Tibial nerve (tissue), 4 donors: Measurements from ENCODE around the gene NTNG2. TPM values are rescaled to one million over a fixed set of nuclear protein-coding genes. Genes with fewer than 3 reads are reported as not detected.

Experiments used
- DNase-seq, 2 donors: peaks; one replicate each; pipeline ENCODE4 v3.0.0-alpha.2; 2019; ENCODE audit warnings: low spot score in 2 of 2
- H3K27ac ChIP-seq, 4 donors: fragments of 200-600 bp; sonication (generic) in 3 of 4; one replicate each; pipeline ENCODE4 v1.5.1; 2017 to 2019; ENCODE audit warnings: mild to moderate bottlenecking in 1 of 4
- H3K27me3 ChIP-seq, 2 donors: fragments of 200-600 bp; sonication (generic) in 1 of 2; one replicate each; pipeline versions ENCODE4 v1.5.1 to v1.6.0; 2017 to 2019
- H3K36me3 ChIP-seq, 3 donors: fragments of 200-600 bp; sonication (generic); one replicate each; pipeline ENCODE4 v1.5.1; 2018 to 2019
- H3K4me1 ChIP-seq, 4 donors: fragments of 200-600 bp; sonication (generic) in 3 of 4; one replicate each; pipeline ENCODE4 v1.5.1; 2017 to 2019
- H3K4me3 ChIP-seq, 4 donors: fragments of 200-600 bp; sonication (generic) in 3 of 4; one replicate each; pipeline ENCODE4 v1.5.1; 2017 to 2019; ENCODE audit warnings: mild to moderate bottlenecking in 1 of 4, moderate library complexity in 1 of 4
- H3K9me3 ChIP-seq, 4 donors: fragments of 200-600 bp; sonication (generic) in 3 of 4; one replicate each; pipeline ENCODE4 v1.5.1; 2017 to 2019
- CTCF ChIP-seq, 5 experiments: fragments of 200-600 bp in 3 of 5; fragments of 450-650 bp in 2 of 5; sonication (generic) in 3 of 5; IDR thresholded peaks; one replicate each; pipeline ENCODE4 v1.5.1; 2016 to 2019; ENCODE audit warnings: antibody characterized with exemption in 5 of 5, mild to moderate bottlenecking in 3 of 5, moderate library complexity in 2 of 5
- EP300 ChIP-seq, 2 donors: sonication (generic); formaldehyde crosslinking; IDR thresholded peaks; one replicate each; pipeline ENCODE4 v1.6.1; 2017; ENCODE audit warnings: antibody characterized with exemption in 2 of 2, mild to moderate bottlenecking in 1 of 2
- POLR2A ChIP-seq, 2 donors: fragments of 450-650 bp; IDR thresholded peaks; one replicate each; pipeline ENCODE4 v1.6.1; 2017; ENCODE audit warnings: antibody characterized with exemption in 2 of 2, mild to moderate bottlenecking in 2 of 2, moderate library complexity in 2 of 2
- WGBS, 2 donors: methylation state at CpG; one replicate each; pipeline ENCODE4 v1.1.5; 2018; 5-methylcytosine and 5-hydroxymethylcytosine counted together
- total RNA-seq, 4 donors: library from RNA; depleted of rRNA; stranded (reverse); fragments of >200 nt; gene quantifications; one replicate each; pipeline ENCODE4 v1.1.0, GENCODE V29; 2016

Gene NTNG2
- total RNA-seq, 4 donors from 2014 or later, result 0.63 to 21.4 (median 1.0) TPM

GRCh38 chr9:132141344-132141947, 20.4 kb upstream of the NTNG2 start:
- DNase-seq, result no peak
- no peak for TF ChIP-seq POLR2A (IDR thresholded peaks at IDR 0.05)
- TF ChIP-seq EP300 (IDR thresholded peaks at IDR 0.05), result no peak
- no peak for TF ChIP-seq CTCF (IDR thresholded peaks at IDR 0.05)
- Histone ChIP-seq H3K27me3 (peaks cover 0 to 94% of the 10 kb centered on the region in 2 donors), H3K9me3 (no peaks in the 10 kb centered on the region), H3K4me1 (peaks cover 0 to 9% (median 1%) of the 10 kb centered on the region in 4 donors), H3K27ac (no peak overlapping the region), H3K36me3 (no peaks in the 10 kb centered on the region), H3K4me3 (peak overlapping the region in 1 of 4 donors; percentile 13)
- WGBS, 2 donors, result 2 to 5% methylated on average over 24 of the region's 24 CpGs

- H3K4me3 ChIP-seq, result peak overlapping the region in 1 of 4 donors; percentile 13
- peaks cover 0 to 9% (median 1%) of the 10 kb centered on the region in 4 donors for H3K4me1 ChIP-seq
- H3K36me3 ChIP-seq, result no peaks in the 10 kb centered on the region
- peaks cover 0 to 95% of the 10 kb centered on the region in 2 donors for H3K27me3 ChIP-seq
- no peaks in the 10 kb centered on the region for H3K9me3 ChIP-seq
- H3K27ac ChIP-seq, result no peak overlapping the region
- TF ChIP-seq POLR2A (IDR thresholded peaks at IDR 0.05), result no peak
- TF ChIP-seq EP300 (IDR thresholded peaks at IDR 0.05), result no peak
- TF ChIP-seq CTCF (IDR thresholded peaks at IDR 0.05), result no peak
- no peak for DNase-seq
- 47 to 51% methylated on average over 12 of the region's 12 CpGs for WGBS, 2 donors
Observed at GRCh38 chr9:132141948-132142594, 19.8 kb upstream of the NTNG2 start.

GRCh38 chr9:132142924-132143323, 18.9 kb upstream of the NTNG2 start:
- Histone ChIP-seq H3K4me1 (peaks cover 0 to 9% (median 1%) of the 10 kb centered on the region in 4 donors), H3K27ac (no peak overlapping the region), H3K4me3 (no peak overlapping the region), H3K36me3 (no peaks in the 10 kb centered on the region), H3K9me3 (no peaks in the 10 kb centered on the region), H3K27me3 (peaks cover 0 to 93% of the 10 kb centered on the region in 2 donors)
- no peak for DNase-seq
- no peak for TF ChIP-seq POLR2A (IDR thresholded peaks at IDR 0.05)
- TF ChIP-seq EP300 (IDR thresholded peaks at IDR 0.05), result no peak
- no peak for TF ChIP-seq CTCF (IDR thresholded peaks at IDR 0.05)
- WGBS, 2 donors, result 24 to 35% methylated on average over 9 of the region's 9 CpGs

DNA sequence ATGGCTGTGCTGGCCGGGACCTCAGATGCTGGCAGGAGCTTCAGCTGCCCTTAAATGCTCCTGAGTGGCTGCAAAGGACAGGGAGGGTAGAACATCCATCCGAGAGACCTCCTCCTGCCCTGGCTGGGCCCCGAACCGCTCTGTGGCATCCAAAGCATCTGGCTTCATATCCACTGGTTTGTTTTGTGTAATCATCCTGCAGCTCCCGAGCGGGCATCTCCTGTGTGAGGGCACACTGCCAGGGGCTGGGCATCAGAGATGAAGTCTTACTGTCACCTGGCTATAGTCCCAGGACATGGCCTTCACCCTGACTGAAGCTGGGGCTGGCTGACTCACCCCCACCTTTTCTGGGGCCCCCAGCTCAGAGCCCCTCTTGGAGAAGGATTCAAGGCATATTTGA, 18.5 kb upstream of the NTNG2 start:
- H3K36me3 ChIP-seq, result no peaks in the 10 kb centered on the region
- peaks cover 0 to 94% of the 10 kb centered on the region in 2 donors for H3K27me3 ChIP-seq
- 28 to 36% methylated on average over 5 to 6 of the region's 6 CpGs for WGBS, 2 donors
- DNase-seq, result no peak
- peaks cover 0 to 9% (median 1%) of the 10 kb centered on the region in 4 donors for H3K4me1 ChIP-seq
- H3K27ac ChIP-seq, result no peak overlapping the region
- TF ChIP-seq CTCF (IDR thresholded peaks at IDR 0.05) (no peak), EP300 (IDR thresholded peaks at IDR 0.05) (no peak), POLR2A (IDR thresholded peaks at IDR 0.05) (no peak)
- H3K9me3 ChIP-seq, result no peaks in the 10 kb centered on the region
- no peak overlapping the region for H3K4me3 ChIP-seq

- H3K9me3 ChIP-seq, result no peaks in the 10 kb centered on the region
- H3K36me3 ChIP-seq, result no peaks in the 10 kb centered on the region
- peaks cover 0 to 9% (median 1%) of the 10 kb centered on the region in 4 donors for H3K4me1 ChIP-seq
- H3K4me3 ChIP-seq, result no peak overlapping the region
- H3K27ac ChIP-seq, result no peak overlapping the region
- WGBS, 2 donors, result 87 to 88% methylated on average over 10 of the region's 10 CpGs
- no peak for DNase-seq
- peaks cover 0 to 94% of the 10 kb centered on the region in 2 donors for H3K27me3 ChIP-seq
- TF ChIP-seq EP300 (IDR thresholded peaks at IDR 0.05) (no peak), POLR2A (IDR thresholded peaks at IDR 0.05) (no peak), CTCF (IDR thresholded peaks at IDR 0.05) (no peak)
Observed at GRCh38 chr9:132144708-132145365, 17.0 kb upstream of the NTNG2 start.
